BJ (cell line): Measurements from ENCODE around the gene SLC8B1. TPM values are rescaled to one million over a fixed set of nuclear protein-coding genes. Genes with fewer than 3 reads are reported as not detected.

Experiments used
- CTCF ChIA-PET: fragments of 350-600 bp; formaldehyde crosslinking; extraction: SDS; loops from one replicate; lab custom pipeline; 2021; ENCODE audit warnings: antibody characterized with exemption, inconsistent platforms; lab: Yijun Ruan, JAX
- POLR2A ChIA-PET: fragments of 300-600 bp; sonication (Branson Sonifier 250); formaldehyde crosslinking; extraction: SDS; loops from one replicate; lab custom pipeline; 2021; ENCODE audit warnings: antibody characterized with exemption; lab: Charles Lee
- DNase-seq: peaks from one replicate; pipeline ENCODE4 v3.0.0-alpha.2; 2011; ENCODE audit warnings: low read depth
- H3K27me3 ChIP-seq: 2 replicates; pipeline ENCODE4 v1.6.0; 2011; ENCODE audit warnings: low read length; ENCODE audit not compliant: control insufficient read depth, insufficient read depth
- H3K36me3 ChIP-seq: 2 replicates; pipeline ENCODE4 v1.5.1; 2011; ENCODE audit warnings: low read length; ENCODE audit not compliant: control insufficient read depth, insufficient read depth
- H3K4me3 ChIP-seq: 2 replicates; pipeline ENCODE4 v1.5.1; 2011; ENCODE audit warnings: low read depth, mild to moderate bottlenecking, control low read depth, low read length
- CTCF ChIP-seq: IDR thresholded peaks from 2 replicates; pipeline ENCODE4 v1.5.1; 2011; ENCODE audit warnings: low read depth, mild to moderate bottlenecking, control low read depth, inconsistent platforms, low read length, moderate library complexity; ENCODE audit not compliant: insufficient read depth
- polyA plus RNA-seq: library from polyadenylated mRNA; depleted of rRNA; stranded (reverse); fragments of >200 nt; gene quantifications from 2 replicates; pipeline ENCODE4 v1.2.3, GENCODE V29; 2011

The SLC8B1 gene
- polyA plus RNA-seq, 1 experiment, result 27.3 TPM

- DNase-seq, result no peak
- TF ChIP-seq CTCF, result no peak
- ChIA-PET CTCF (interaction anchor here (1.4 to 3.1 kb wide), 2 partner anchors 9 to 123 kb away, joined by 6 to 10 read pairs; no protein-coding TSS in a partner anchor), POLR2A (no interaction called here)
- Histone ChIP-seq H3K27me3 (no peaks in the 10 kb centered on the region), H3K36me3 (peaks cover 13% of the 10 kb centered on the region), H3K4me3 (no peak overlapping the region)
These were observed 32.4 kb downstream of the SLC8B1 start for GRCh38 chr12:113302466-113302865.

GRCh38 chr12:113301811-113302210 lies 33.1 kb downstream of the SLC8B1 start:
- POLR2A ChIA-PET, result no interaction called here
- CTCF ChIA-PET, result interaction anchor here (3.1 kb wide), 1 partner anchor 123 kb away, joined by 10 read pairs; no protein-coding TSS in a partner anchor
- DNase-seq, result no peak
- no peak for TF ChIP-seq CTCF
- Histone ChIP-seq H3K36me3 (peaks cover 12% of the 10 kb centered on the region), H3K4me3 (no peak overlapping the region), H3K27me3 (no peaks in the 10 kb centered on the region)

- Histone ChIP-seq H3K36me3 (peaks cover 21% of the 10 kb centered on the region), H3K27me3 (no peaks in the 10 kb centered on the region), H3K4me3 (no peak overlapping the region)
- ChIA-PET CTCF (interaction anchor here (0.7 to 1.5 kb wide), 4 partner anchors 9 to 112 kb away, joined by 3 to 4 read pairs (median 4); no protein-coding TSS in a partner anchor), POLR2A (no interaction called here)
- TF ChIP-seq CTCF, result no peak
- DNase-seq, result peak; percentile 45
These were observed 35.2 kb downstream of the SLC8B1 start for GRCh38 chr12:113299619-113300237.

GRCh38 chr12:113298861-113299545 lies 35.9 kb downstream of the SLC8B1 start:
- peaks cover 22% of the 10 kb centered on the region for H3K36me3 ChIP-seq
- no peak for DNase-seq
- ChIA-PET POLR2A (no interaction called here), CTCF (interaction anchor here (0.7 to 1.5 kb wide), 4 partner anchors 10 to 112 kb away, joined by 3 to 4 read pairs (median 4); no protein-coding TSS in a partner anchor)
- no peaks in the 10 kb centered on the region for H3K27me3 ChIP-seq
- TF ChIP-seq CTCF, result no peak
- H3K4me3 ChIP-seq, result no peak overlapping the region

GRCh38 chr12:113298472-113298817 lies 36.5 kb downstream of the SLC8B1 start:
- H3K27me3 ChIP-seq, result no peaks in the 10 kb centered on the region
- POLR2A ChIA-PET, result no interaction called here
- no peak for TF ChIP-seq CTCF
- H3K4me3 ChIP-seq, result no peak overlapping the region
- no peak for DNase-seq
- H3K36me3 ChIP-seq, result peaks cover 22% of the 10 kb centered on the region
- CTCF ChIA-PET, result interaction anchor here (0.6 to 1.5 kb wide), 3 partner anchors 11 to 1278 kb away, joined by 4 read pairs; no protein-coding TSS in a partner anchor
